WTC11 (cell line): ENCODE measurements around the gene ARX. TPM values are rescaled to one million over a fixed set of nuclear protein-coding genes. Genes with fewer than 3 reads are reported as not detected.
A peak's percentile ranks its signal among the peaks of the same experiment; 100 is the strongest.

ENCODE experiments used
- ATAC-seq: fragments of 200-7000 bp; cut with Tn5 transposase; 2 replicates; pipeline ENCODE4 v1.10.0; 2021; ENCODE audit warnings: mild to moderate bottlenecking, moderate library complexity
- CTCF ChIA-PET: fragments of 300-600 bp; sonication (Branson Sonifier 250); formaldehyde crosslinking; loops from one replicate; lab custom pipeline; 2021; ENCODE audit warnings: antibody characterized with exemption; lab: Charles Lee
- POLR2A ChIA-PET: fragments of 350-600 bp; sonication (Branson Sonifier 250); formaldehyde crosslinking; loops from one replicate; lab custom pipeline; 2021; ENCODE audit warnings: antibody characterized with exemption; lab: Charles Lee
- DNase-seq: peaks from one replicate; pipeline ENCODE4 v3.0.0; 2021; ENCODE audit warnings: low spot score
- H3K27ac Mint-ChIP-seq: 2 replicates; pipeline ENCODE4 v1.8.0; 2021; ENCODE audit warnings: mixed read lengths
- H3K27me3 Mint-ChIP-seq: 2 replicates; pipeline ENCODE4 v1.8.0; 2021; ENCODE audit warnings: low read depth, mild to moderate bottlenecking, moderate library complexity, mixed read lengths
- H3K36me3 Mint-ChIP-seq: 2 replicates; pipeline ENCODE4 v1.8.0; 2021; ENCODE audit warnings: mixed read lengths
- H3K4me1 Mint-ChIP-seq: 2 replicates; pipeline ENCODE4 v1.8.0; 2022; ENCODE audit warnings: mixed read lengths
- H3K4me3 Mint-ChIP-seq: 2 replicates; pipeline ENCODE4 v1.8.0; 2021; ENCODE audit warnings: mild to moderate bottlenecking, moderate library complexity, mixed read lengths
- H3K9me3 Mint-ChIP-seq: 2 replicates; pipeline ENCODE4 v1.8.0; 2021; ENCODE audit warnings: mixed read lengths
- ATF1 ChIP-seq: sonication (generic); formaldehyde crosslinking; IDR thresholded peaks from 2 replicates; pipeline ENCODE4 v1.8.1; 2023; ENCODE audit warnings: mild to moderate bottlenecking, moderate library complexity, missing genetic modification reagents
- CDX4 ChIP-seq: fragments of 250-450 bp; sonication (Bioruptor Pico); IDR thresholded peaks from 2 replicates; pipeline ENCODE4 v1.9.0; 2021; ENCODE audit warnings: moderate library complexity, mild to moderate bottlenecking, inconsistent platforms, borderline replicate concordance
- CREB1 ChIP-seq: sonication (generic); formaldehyde crosslinking; IDR thresholded peaks from 2 replicates; pipeline ENCODE4 v1.8.0; 2023; ENCODE audit warnings: mild to moderate bottlenecking, missing genetic modification reagents
- CREM ChIP-seq: sonication (generic); formaldehyde crosslinking; IDR thresholded peaks from 2 replicates; pipeline ENCODE4 v1.8.1; 2022; ENCODE audit warnings: mild to moderate bottlenecking, missing genetic modification reagents, moderate library complexity
- E2F1 ChIP-seq: sonication (generic); formaldehyde crosslinking; IDR thresholded peaks from 2 replicates; pipeline ENCODE4 v1.8.0; 2022; ENCODE audit warnings: mild to moderate bottlenecking, missing genetic modification reagents
- ESRRA ChIP-seq: sonication (generic); formaldehyde crosslinking; IDR thresholded peaks from 2 replicates; pipeline ENCODE4 v1.8.1; 2022; ENCODE audit warnings: mild to moderate bottlenecking, missing genetic modification reagents, borderline replicate concordance
- FOXP4 ChIP-seq: sonication (generic); formaldehyde crosslinking; IDR thresholded peaks from 2 replicates; pipeline ENCODE4 v1.8.0; 2022; ENCODE audit warnings: mild to moderate bottlenecking, missing genetic modification reagents
- GRHL2 ChIP-seq: fragments of 250-450 bp; sonication (Bioruptor Pico); IDR thresholded peaks from 2 replicates; pipeline ENCODE4 v1.8.0; 2022; ENCODE audit warnings: mild to moderate bottlenecking, moderate library complexity; ENCODE audit not compliant: insufficient replicate concordance, severe bottlenecking
- GTF2I ChIP-seq: fragments of 250-450 bp; sonication (Bioruptor Pico); conservative IDR thresholded peaks from 2 replicates; pipeline ENCODE4 v1.4.0; 2021; ENCODE audit warnings: mild to moderate bottlenecking
- NFATC4 ChIP-seq: fragments of 250-450 bp; sonication (Bioruptor Pico); IDR thresholded peaks from 2 replicates; pipeline ENCODE4 v1.9.0; 2021; ENCODE audit warnings: mild to moderate bottlenecking
- NR2C2 ChIP-seq: sonication (generic); formaldehyde crosslinking; IDR thresholded peaks from 2 replicates; pipeline ENCODE4 v1.8.0; 2022; ENCODE audit warnings: mild to moderate bottlenecking, missing genetic modification reagents
- SMAD4 ChIP-seq: sonication (generic); formaldehyde crosslinking; IDR thresholded peaks from 2 replicates; pipeline ENCODE4 v1.8.0; 2022; ENCODE audit warnings: mild to moderate bottlenecking, missing genetic modification reagents
- SOX15 ChIP-seq: fragments of 250-450 bp; sonication (Bioruptor Pico); IDR thresholded peaks from 2 replicates; pipeline ENCODE4 v1.9.0; 2021; ENCODE audit warnings: mild to moderate bottlenecking
- TP53 ChIP-seq: sonication (generic); formaldehyde crosslinking; IDR thresholded peaks from 2 replicates; pipeline ENCODE4 v1.8.1; 2023; ENCODE audit warnings: mild to moderate bottlenecking, missing genetic modification reagents
- ZMAT4 ChIP-seq: fragments of 250-450 bp; sonication (Bioruptor Pico); IDR thresholded peaks from 2 replicates; pipeline ENCODE4 v1.9.0; 2021; ENCODE audit warnings: mild to moderate bottlenecking
- ZNF232 ChIP-seq: sonication (generic); formaldehyde crosslinking; IDR thresholded peaks from 2 replicates; pipeline ENCODE4 v1.8.0; 2022; ENCODE audit warnings: mild to moderate bottlenecking, missing genetic modification reagents
- ZNF512 ChIP-seq: sonication (generic); formaldehyde crosslinking; IDR thresholded peaks from 2 replicates; pipeline ENCODE4 v1.8.1; 2022; ENCODE audit warnings: missing genetic modification reagents, borderline replicate concordance
- ZNF532 ChIP-seq: fragments of 250-450 bp; sonication (Bioruptor Pico); IDR thresholded peaks from 2 replicates; pipeline ENCODE4 v1.9.0; 2021; ENCODE audit warnings: mild to moderate bottlenecking, borderline replicate concordance
- total RNA-seq: library from RNA; stranded (reverse); gene quantifications from 3 replicates; pipeline ENCODE4 v1.2.3, GENCODE V29; 2021

The ARX gene
- total RNA-seq, 1 experiment from 2014 or later: not detected

- no peak for TF ChIP-seq CREM (CRISPR knock-in tag)
- TF ChIP-seq, all 79 proteins: peak for 0
Observed at GRCh38 chrX:25012433-25012735, 3.4 kb downstream of the ARX start (continued).

- H3K27ac Mint-ChIP-seq: no peak overlapping the region
- H3K36me3 Mint-ChIP-seq: no peaks in the 10 kb centered on the region
- peaks cover 94% of the 10 kb centered on the region for H3K27me3 Mint-ChIP-seq
- TF ChIP-seq NFATC4: no peak
- TF ChIP-seq ZMAT4 (CRISPR knock-in tag): no peak
- TF ChIP-seq ZNF532 (CRISPR knock-in tag): no peak
- no peak for TF ChIP-seq CDX4 (CRISPR knock-in tag)
- no peak for TF ChIP-seq GRHL2 (CRISPR knock-in tag)
- TF ChIP-seq TP53 (CRISPR knock-in tag): no peak
- no peak for TF ChIP-seq ZNF232 (CRISPR knock-in tag)
- no peak for TF ChIP-seq ESRRA (CRISPR knock-in tag)
- TF ChIP-seq SMAD4: no peak
- TF ChIP-seq NR2C2 (CRISPR knock-in tag): no peak
- TF ChIP-seq ATF1 (CRISPR knock-in tag): no peak
- TF ChIP-seq E2F1: no peak
- peaks cover 41% of the 10 kb centered on the region for H3K4me1 Mint-ChIP-seq
- peak overlapping the region; percentile 62 for H3K4me3 Mint-ChIP-seq
- ChIA-PET POLR2A (no interaction called here), CTCF (interaction anchor here (1.3 kb wide), 1 partner anchor 9 kb away, joined by 7 read pairs; no protein-coding TSS in a partner anchor)
- DNase-seq: no peak
- no peak for ATAC-seq
- H3K9me3 Mint-ChIP-seq: no peaks in the 10 kb centered on the region
Observed at GRCh38 chrX:25011589-25012432, 4.0 kb downstream of the ARX start.

GRCh38 chrX:25010784-25011588 lies 4.8 kb downstream of the ARX start:
- H3K36me3 Mint-ChIP-seq: no peaks in the 10 kb centered on the region
- CTCF ChIA-PET: interaction anchor here (1.3 kb wide), 1 partner anchor 9 kb away, joined by 7 read pairs; no protein-coding TSS in a partner anchor
- POLR2A ChIA-PET: no interaction called here
- H3K27ac Mint-ChIP-seq: no peak overlapping the region
- peaks cover 45% of the 10 kb centered on the region for H3K4me1 Mint-ChIP-seq
- no peaks in the 10 kb centered on the region for H3K9me3 Mint-ChIP-seq
- TF ChIP-seq GTF2I (CRISPR knock-in tag) (no peak), ZNF512 (CRISPR knock-in tag) (no peak), FOXP4 (CRISPR knock-in tag) (no peak), SOX15 (CRISPR knock-in tag) (no peak), NR2C2 (CRISPR knock-in tag) (no peak), ZMAT4 (CRISPR knock-in tag) (no peak), ZNF232 (CRISPR knock-in tag) (no peak), CREB1 (CRISPR knock-in tag) (no peak), GRHL2 (CRISPR knock-in tag) (no peak)
- TF ChIP-seq, all 79 proteins: peak for 0
- no peak for ATAC-seq
- Mint-ChIP-seq H3K4me3 (peak overlapping the region; percentile 31; the same call in 1 of the 2 replicates), H3K27me3 (peaks cover 94% of the 10 kb centered on the region)
- DNase-seq: no peak
